Erythroblast (primary cell): Measurements from ENCODE around the gene TAGAP.

Experiments used
- DNase-seq, 2 experiments: peaks; one replicate each; lab custom pipeline; 2025; lab: John Stamatoyannopoulos, UW
- GATA1 ChIP-seq: IDR thresholded peaks from 2 replicates; pipeline ENCODE4 v1.6.1; 2011; ENCODE audit warnings: low read depth, mild to moderate bottlenecking, control low read depth, low read length, moderate library complexity
- POLR2A ChIP-seq: IDR thresholded peaks from 2 replicates; pipeline ENCODE4 v1.6.1; 2011; ENCODE audit warnings: mild to moderate bottlenecking, low read length

The TAGAP gene, protein sequence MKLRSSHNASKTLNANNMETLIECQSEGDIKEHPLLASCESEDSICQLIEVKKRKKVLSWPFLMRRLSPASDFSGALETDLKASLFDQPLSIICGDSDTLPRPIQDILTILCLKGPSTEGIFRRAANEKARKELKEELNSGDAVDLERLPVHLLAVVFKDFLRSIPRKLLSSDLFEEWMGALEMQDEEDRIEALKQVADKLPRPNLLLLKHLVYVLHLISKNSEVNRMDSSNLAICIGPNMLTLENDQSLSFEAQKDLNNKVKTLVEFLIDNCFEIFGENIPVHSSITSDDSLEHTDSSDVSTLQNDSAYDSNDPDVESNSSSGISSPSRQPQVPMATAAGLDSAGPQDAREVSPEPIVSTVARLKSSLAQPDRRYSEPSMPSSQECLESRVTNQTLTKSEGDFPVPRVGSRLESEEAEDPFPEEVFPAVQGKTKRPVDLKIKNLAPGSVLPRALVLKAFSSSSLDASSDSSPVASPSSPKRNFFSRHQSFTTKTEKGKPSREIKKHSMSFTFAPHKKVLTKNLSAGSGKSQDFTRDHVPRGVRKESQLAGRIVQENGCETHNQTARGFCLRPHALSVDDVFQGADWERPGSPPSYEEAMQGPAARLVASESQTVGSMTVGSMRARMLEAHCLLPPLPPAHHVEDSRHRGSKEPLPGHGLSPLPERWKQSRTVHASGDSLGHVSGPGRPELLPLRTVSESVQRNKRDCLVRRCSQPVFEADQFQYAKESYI

DNA sequence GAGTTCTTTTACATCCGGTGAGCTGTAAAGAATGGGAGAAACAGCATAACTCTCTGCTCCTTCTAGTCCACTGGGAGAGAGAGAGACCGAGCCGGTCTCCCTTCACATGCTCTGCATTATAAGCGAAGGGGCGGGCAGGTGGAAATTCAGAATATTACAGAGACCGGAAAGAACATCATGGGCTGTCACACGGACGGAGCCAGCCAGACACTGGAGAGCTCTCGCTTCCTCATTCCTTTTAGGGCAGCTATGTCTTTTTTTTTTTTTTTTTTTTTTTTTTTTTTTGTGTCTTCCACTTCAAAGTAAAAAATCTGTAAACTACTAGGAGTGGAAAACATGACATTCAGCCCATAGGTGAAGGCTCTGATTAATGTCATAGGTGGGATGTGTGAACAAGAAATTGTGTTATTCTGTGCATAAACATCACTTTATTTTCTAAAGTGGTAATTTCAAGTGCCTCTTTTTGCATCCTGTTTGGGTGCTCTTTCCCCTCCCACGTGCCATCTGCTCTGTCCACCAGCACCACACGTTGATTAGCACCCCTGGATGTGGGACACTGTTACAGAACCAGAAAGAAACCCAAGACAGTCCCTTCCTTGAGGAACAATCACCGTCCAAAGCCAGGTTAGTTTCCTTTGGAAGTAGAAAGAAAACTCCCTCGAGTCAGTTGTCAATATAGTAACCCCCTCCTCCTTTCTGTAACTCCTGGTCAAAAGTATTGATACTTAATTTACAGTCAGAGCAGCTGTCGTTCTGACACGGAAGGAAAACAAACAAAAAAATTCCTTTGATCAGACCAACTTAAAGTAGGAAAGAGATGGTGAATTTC lies at the start of gene TAGAP:
TSS of gene TAGAP (minus strand) at position 93 of the 829 bp plus-strand sequence. CDS start 845 bp downstream, outside the sequence.
- DNase-seq = peak; percentile 11 to 32
- TF ChIP-seq GATA1 = no peak
- TF ChIP-seq POLR2A = peak; percentile 63

- no peak for DNase-seq
- TF ChIP-seq POLR2A = no peak
- no peak for TF ChIP-seq GATA1
Observed at GRCh38 chr6:159093609-159094443, 49.0 kb upstream of the TAGAP start.

DNA sequence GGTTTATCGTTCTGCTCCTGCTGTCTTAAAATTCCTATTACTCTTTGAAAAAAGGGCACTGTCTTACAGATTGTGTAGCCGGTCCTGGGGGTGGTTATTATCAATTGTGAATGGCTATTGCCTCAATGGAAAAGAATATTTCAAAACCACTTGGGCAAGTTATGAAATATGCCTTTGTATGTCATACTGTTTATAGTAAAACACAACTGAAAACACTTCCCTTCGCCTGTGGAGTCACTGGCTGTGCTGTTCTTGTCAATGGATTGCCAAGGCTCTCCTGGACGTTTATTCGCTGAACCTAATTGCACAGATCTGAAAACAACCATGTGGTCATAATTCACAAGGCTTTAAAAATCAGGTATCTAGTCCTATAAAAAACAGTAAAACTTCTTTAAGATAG lies 47.8 kb upstream of the TAGAP start:
- TF ChIP-seq POLR2A (no peak), GATA1 (no peak)
- DNase-seq = no peak

GRCh38 chr6:159090530-159091480 lies 46.0 kb upstream of the TAGAP start:
- TF ChIP-seq GATA1 (no peak), POLR2A (no peak)
- DNase-seq = no peak

DNA sequence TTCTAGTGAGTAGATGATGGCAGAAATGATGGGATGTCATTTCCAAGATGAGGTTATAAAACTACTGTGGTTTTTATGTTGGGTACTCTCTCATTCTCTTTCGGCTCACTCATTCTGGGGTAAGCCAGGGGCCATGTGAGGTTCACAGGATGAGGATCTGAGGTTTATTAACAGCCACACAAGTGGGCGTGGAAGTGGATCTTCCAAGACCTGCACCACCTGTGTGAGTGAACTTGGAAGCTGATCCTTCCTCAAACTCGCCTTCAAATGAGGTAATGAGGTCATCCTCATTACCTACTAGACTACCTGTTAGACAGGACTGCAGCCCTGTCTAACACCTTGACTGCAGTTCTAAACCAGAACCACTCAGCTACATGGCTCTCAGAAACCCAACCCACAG lies 45.1 kb upstream of the TAGAP start:
- TF ChIP-seq GATA1 (no peak), POLR2A (no peak)
- DNase-seq = no peak

GRCh38 chr6:159089443-159089842 lies 44.7 kb upstream of the TAGAP start:
- TF ChIP-seq POLR2A = no peak
- TF ChIP-seq GATA1 = no peak
- no peak for DNase-seq

DNA sequence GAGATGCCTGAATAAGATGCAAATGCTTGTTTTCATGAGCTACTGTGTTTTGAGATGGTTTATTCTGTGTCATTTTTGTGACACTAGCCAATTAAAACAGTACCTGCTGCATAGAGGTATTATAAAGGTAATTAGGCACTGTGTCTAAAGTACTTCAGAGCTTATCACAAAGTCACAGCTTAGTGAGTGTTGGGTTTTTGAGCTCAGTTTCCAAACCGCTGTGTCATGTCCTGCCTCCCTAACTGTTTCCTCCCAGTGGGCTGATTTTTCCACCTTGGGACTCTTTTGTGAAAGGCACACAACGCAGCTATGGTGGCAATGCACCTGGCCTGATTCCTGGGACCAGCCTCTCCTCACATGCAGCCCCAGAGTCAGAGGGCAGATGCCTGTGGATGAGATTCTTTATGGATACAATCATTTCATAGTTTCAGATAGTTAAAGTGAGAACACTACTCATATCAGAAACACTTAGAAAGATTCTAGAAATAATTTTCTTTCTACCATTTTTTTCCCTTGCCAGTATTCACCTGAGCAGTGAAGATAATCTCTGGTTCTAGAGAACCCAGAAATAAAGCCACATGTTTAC lies 41.3 kb upstream of the TAGAP start:
- DNase-seq = peak in 1 of 2 experiments; percentile 7
- no peak for TF ChIP-seq POLR2A
- TF ChIP-seq GATA1 = no peak

DNA sequence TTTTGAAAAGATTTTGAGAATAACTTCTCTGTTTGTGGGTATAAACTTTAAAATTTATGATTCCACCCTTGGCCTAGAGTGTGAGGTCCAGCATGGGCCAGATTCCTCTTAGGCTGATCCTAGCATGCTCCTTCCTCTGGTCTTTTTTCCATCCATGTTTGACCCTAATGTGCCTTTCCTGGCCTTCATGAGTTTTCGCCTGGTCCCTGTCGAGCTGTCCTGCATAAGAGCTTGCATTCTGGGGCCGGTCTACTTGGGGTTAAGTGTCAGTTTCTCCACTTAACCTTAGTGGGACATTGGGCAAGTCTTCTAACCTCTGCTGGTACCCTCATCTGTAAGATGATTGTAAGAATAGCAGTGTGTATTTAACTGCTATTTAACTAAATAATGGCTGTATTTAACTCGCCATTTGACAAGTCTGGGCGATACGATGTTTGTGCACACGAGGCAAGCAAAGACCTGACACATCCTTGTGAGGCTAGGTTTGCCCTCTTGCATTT lies 40.7 kb upstream of the TAGAP start:
- TF ChIP-seq GATA1 = no peak
- no peak for TF ChIP-seq POLR2A
- DNase-seq = no peak

GRCh38 chr6:159084493-159085091 lies 39.8 kb upstream of the TAGAP start:
- DNase-seq = no peak
- TF ChIP-seq POLR2A (no peak), GATA1 (no peak)

- DNase-seq = no peak
- TF ChIP-seq GATA1 = no peak
- no peak for TF ChIP-seq POLR2A
Observed at GRCh38 chr6:159083146-159083545, 38.4 kb upstream of the TAGAP start.
